B cell (primary cell): ENCODE measurements around the gene HIPK3. TPM values are rescaled to one million over a fixed set of nuclear protein-coding genes. Genes with fewer than 3 reads are reported as not detected.
A peak's percentile ranks its signal among the peaks of the same experiment; 100 is the strongest.

Source experiments
- ATAC-seq: fragments of 200-7000 bp; cut with Tn5 transposase; one replicate; pipeline ENCODE4 v1.10.0; 2021; ENCODE audit warnings: low read depth, mild to moderate bottlenecking, moderate number of reproducible peaks, moderate library complexity
- CTCF ChIA-PET: fragments of 350-600 bp; sonication (Branson Sonifier 250); formaldehyde crosslinking; loops from one replicate; lab custom pipeline; 2021; ENCODE audit warnings: antibody characterized with exemption, inconsistent platforms; lab: Charles Lee
- POLR2A ChIA-PET: fragments of 350-600 bp; sonication (Branson Sonifier 250); formaldehyde crosslinking; loops from one replicate; lab custom pipeline; 2021; ENCODE audit warnings: antibody characterized with exemption; lab: Charles Lee
- DNase-seq: peaks from one replicate; pipeline ENCODE4 v3.0.0; 2013
- H2AFZ ChIP-seq: 2 replicates; pipeline ENCODE4 v1.6.1; 2012; ENCODE audit warnings: mild to moderate bottlenecking, low read depth, low read length; ENCODE audit not compliant: insufficient read depth, poor library complexity, severe bottlenecking
- H3K27ac ChIP-seq, 2 donors: 1 replicate in 1 of 2; 2 replicates in 1 of 2; pipeline ENCODE4 v1.5.1; 2012 to 2013; ENCODE audit warnings: low read length in 2 of 2, mild to moderate bottlenecking in 2 of 2, moderate library complexity in 1 of 2
- H3K27me3 ChIP-seq, 4 experiments: fragments of 200-600 bp in 1 of 4; sonication (generic) in 1 of 4; replicated peaks in 1 of 4; 1 replicate in 2 of 4; 2 replicates in 2 of 4; pipeline versions ENCODE4 v1.6.1 to v1.7.0; 2013 to 2016; ENCODE audit warnings: low read length in 3 of 4, mild to moderate bottlenecking in 2 of 4, mixed read lengths in 1 of 4, moderate library complexity in 1 of 4; ENCODE audit not compliant: insufficient read depth in 4 of 4, control insufficient read depth in 3 of 4; ENCODE audit errors: control extremely low read depth in 1 of 4
- H3K36me3 ChIP-seq, 2 experiments: replicated peaks in 1 of 2; 1 replicate in 1 of 2; 2 replicates in 1 of 2; pipeline versions ENCODE4 v1.6.1 to v1.7.1; 2013; ENCODE audit warnings: low read length in 1 of 2; ENCODE audit not compliant: insufficient read depth in 2 of 2, control insufficient read depth in 1 of 2; ENCODE audit errors: control extremely low read depth in 1 of 2, extremely low read depth in 1 of 2
- H3K4me1 ChIP-seq, 2 donors: fragments of 200-600 bp in 1 of 2; sonication (generic) in 1 of 2; 1 replicate in 1 of 2; 2 replicates in 1 of 2; pipeline versions ENCODE4 v1.5.1 to v1.6.1; 2013 to 2017; ENCODE audit warnings: low read length in 2 of 2; ENCODE audit not compliant: control insufficient read depth in 2 of 2, insufficient read depth in 2 of 2
- H3K4me2 ChIP-seq: replicated peaks from 2 replicates; pipeline ENCODE3; 2012; ENCODE audit warnings: mild to moderate bottlenecking, low read depth, low read length; ENCODE audit not compliant: poor library complexity, severe bottlenecking
- H3K4me3 ChIP-seq, 5 experiments: fragments of 200-600 bp in 1 of 5; sonication (generic) in 1 of 5; 1 replicate in 3 of 5; 2 replicates in 2 of 5; pipeline versions ENCODE4 v1.5.1 to v1.7.0; 2011 to 2016; ENCODE audit warnings: low read length in 4 of 5, mild to moderate bottlenecking in 4 of 5, low read depth in 2 of 5, control low read depth in 1 of 5, moderate library complexity in 1 of 5; ENCODE audit not compliant: insufficient read depth in 1 of 5; ENCODE audit errors: control extremely low read depth in 1 of 5, extremely low read depth in 1 of 5
- H3K79me2 ChIP-seq: fragments of 200-600 bp; sonication (generic); one replicate; pipeline ENCODE4 v1.6.0; 2016; ENCODE audit warnings: low read length; ENCODE audit not compliant: control insufficient read depth, insufficient read depth
- H3K9ac ChIP-seq: fragments of 200-600 bp; sonication (generic); 2 replicates; pipeline ENCODE4 v1.6.1; 2017; ENCODE audit warnings: mild to moderate bottlenecking, low read length, moderate library complexity
- H3K9me3 ChIP-seq, 3 donors: one replicate each; pipeline versions ENCODE4 v1.6.1 to v1.7.1; 2013; ENCODE audit warnings: low read length in 2 of 3; ENCODE audit not compliant: control insufficient read depth in 2 of 3, insufficient read depth in 1 of 3; ENCODE audit errors: control extremely low read depth in 1 of 3
- H4K20me1 ChIP-seq: 2 replicates; pipeline ENCODE4 v1.6.0; 2012; ENCODE audit warnings: mild to moderate bottlenecking, low read length; ENCODE audit not compliant: insufficient read depth, control insufficient read depth, poor library complexity, severe bottlenecking
- H3K27ac Mint-ChIP-seq: one replicate; pipeline ENCODE4 v1.8.0; 2021; ENCODE audit warnings: mixed read lengths
- H3K27me3 Mint-ChIP-seq: one replicate; pipeline ENCODE4 v1.8.0; 2021; ENCODE audit warnings: mixed read lengths
- H3K4me1 Mint-ChIP-seq: one replicate; pipeline ENCODE4 v1.8.0; 2021; ENCODE audit warnings: mixed read lengths
- H3K4me3 Mint-ChIP-seq: one replicate; pipeline ENCODE4 v1.8.0; 2021; ENCODE audit warnings: mixed read lengths
- H3K9me3 Mint-ChIP-seq: one replicate; pipeline ENCODE4 v1.8.0; 2022; ENCODE audit warnings: mixed read lengths; ENCODE audit not compliant: insufficient read depth
- CTCF ChIP-seq: fragments of 200-600 bp; IDR thresholded peaks from one replicate; pipeline ENCODE4 v1.8.0; 2022; ENCODE audit warnings: antibody characterized with exemption, mild to moderate bottlenecking
- EZH2 ChIP-seq: IDR thresholded peaks from 2 replicates; pipeline ENCODE4 v1.6.1; 2012; ENCODE audit warnings: borderline replicate concordance, low read depth, mild to moderate bottlenecking, moderate library complexity, low read length; ENCODE audit not compliant: insufficient read depth, poor library complexity, severe bottlenecking
- WGBS: methylation state at CpG from one replicate; pipeline ENCODE4 v1.1.5; 2013; ENCODE audit warnings: missing lambda C conversion rate; ENCODE audit not compliant: insufficient coverage; 5-methylcytosine and 5-hydroxymethylcytosine counted together
- intact Hi-C: fragments of 100-400 bp; cut with micrococcal nuclease; formaldehyde crosslinking; loops from one replicate; pipeline ENCODE4 v1.10.0; 2022
- polyA plus RNA-seq: library from polyadenylated mRNA; depleted of rRNA; stranded (reverse); fragments of >200 nt; gene quantifications from 2 replicates; pipeline ENCODE4 v1.2.3, GENCODE V29; 2012
- total RNA-seq, 2 donors: library from RNA; stranded (reverse); fragments of 120-200 nt in 1 of 2; gene quantifications; 1 replicate in 1 of 2; 2 replicates in 1 of 2; pipeline versions ENCODE4 v1.2.3 to v1.2.4, GENCODE V29; 2013 to 2022

Gene HIPK3
- total and polyA plus RNA-seq, 2 donors (not counting 1 experiment from before 2014, with no cell fraction given), result 13.1 to 81.6 TPM

DNA sequence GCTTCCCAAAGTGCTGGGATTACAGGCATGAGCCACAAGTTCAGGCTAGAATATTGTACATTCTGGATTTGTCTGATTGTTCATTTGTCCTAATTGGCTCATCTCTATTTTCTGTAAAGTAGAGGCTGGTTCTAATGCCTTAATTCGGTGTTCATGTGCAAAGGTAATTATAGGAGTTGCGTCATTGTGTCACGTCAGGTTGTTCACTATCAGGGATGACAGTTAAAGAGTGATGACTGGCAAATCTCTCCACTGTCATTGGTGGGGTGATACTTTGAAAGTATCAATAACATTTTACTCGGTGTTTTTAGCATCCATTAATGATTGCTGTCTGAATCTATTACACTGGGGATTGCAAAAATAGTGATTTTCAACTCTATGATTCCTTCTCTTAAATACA, 103.5 kb downstream of the HIPK3 start:
- no peak overlapping the region for H3K27ac Mint-ChIP-seq
- Histone ChIP-seq H3K4me3 (no peak overlapping the region), H3K9me3 (no peaks in the 10 kb centered on the region), H3K27ac (no peak overlapping the region), H3K4me1 (no peaks in the 10 kb centered on the region), H3K9ac (no peak overlapping the region), H3K36me3 (no peaks in the 10 kb centered on the region), H4K20me1 (no peaks in the 10 kb centered on the region), H3K27me3 (peaks cover 0 to 4% (median 0%) of the 10 kb centered on the region in 4 experiments), H2AFZ (no peak overlapping the region), H3K4me2 (no peak overlapping the region), H3K79me2 (no peaks in the 10 kb centered on the region)
- POLR2A ChIA-PET, result interaction anchor here (0.6 kb wide), 1 partner anchor 189 kb away, joined by 4 read pairs; no protein-coding TSS in a partner anchor
- TF ChIP-seq CTCF (no peak), EZH2 (no peak)
- CTCF ChIA-PET, result interaction anchor here (1.1 to 9.7 kb wide), 2 partner anchors 376 to 382 kb away, joined by 3 to 115 read pairs; no protein-coding TSS in a partner anchor
- intact Hi-C loops, result loop anchor here (5.0 kb wide), 2 partner anchors 167 to 327 kb away; no protein-coding TSS in a partner anchor
- WGBS, result no CpG with 5 or more reads among the region's 4 CpGs
- H3K9me3 Mint-ChIP-seq, result no peaks in the 10 kb centered on the region
- DNase-seq (no peak), ATAC-seq (no peak)
- no peaks in the 10 kb centered on the region for H3K4me1 Mint-ChIP-seq
- no peaks in the 10 kb centered on the region for H3K27me3 Mint-ChIP-seq
- no peak overlapping the region for H3K4me3 Mint-ChIP-seq

DNA sequence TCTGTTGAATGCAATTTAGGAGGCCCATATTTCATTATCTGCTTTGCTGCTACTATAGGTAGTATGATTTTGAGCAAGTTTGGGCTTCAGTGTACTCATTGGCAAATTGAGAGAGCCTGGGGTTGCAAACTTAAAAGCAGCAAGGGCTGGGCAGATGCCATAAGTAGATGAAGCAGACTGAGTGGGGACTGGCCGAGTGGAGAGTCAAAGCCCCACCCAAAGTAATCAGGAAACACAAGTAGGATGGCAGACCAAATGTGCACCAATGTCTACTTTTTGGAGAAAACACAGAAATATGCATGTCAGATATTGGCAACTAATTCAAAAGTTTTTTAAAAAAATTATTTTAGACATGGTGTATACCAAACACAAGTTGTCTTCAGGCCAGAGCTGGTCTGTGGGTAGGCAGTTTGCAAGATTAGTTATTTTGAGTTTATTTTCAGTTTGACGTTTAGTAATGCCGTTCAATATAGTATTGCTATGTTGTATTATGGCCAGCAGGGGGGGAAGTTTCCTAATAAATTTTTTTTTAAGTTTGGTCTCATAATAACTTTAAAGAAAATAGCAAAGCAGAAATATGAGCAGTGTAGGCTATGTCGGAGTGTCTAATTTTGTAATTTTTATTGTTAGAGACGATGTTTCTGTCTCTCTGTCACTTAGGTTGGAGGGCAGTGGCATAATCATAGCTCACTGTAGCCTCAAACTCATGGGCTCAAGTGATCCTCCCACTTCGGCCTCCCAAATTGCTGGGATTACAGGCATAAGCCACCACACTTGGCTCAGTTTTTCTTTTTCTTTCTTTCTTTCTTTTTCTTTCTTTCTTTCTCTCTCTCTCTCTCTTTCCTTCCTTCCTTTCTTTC, 105.1 kb downstream of the HIPK3 start:
- Histone ChIP-seq H3K27ac (no peak overlapping the region), H3K36me3 (no peaks in the 10 kb centered on the region), H3K9ac (no peak overlapping the region), H4K20me1 (no peaks in the 10 kb centered on the region), H2AFZ (peak overlapping the region; percentile 19), H3K4me3 (no peak overlapping the region), H3K9me3 (no peaks in the 10 kb centered on the region), H3K4me2 (peak overlapping the region; percentile 36), H3K27me3 (peaks cover 0 to 4% (median 0%) of the 10 kb centered on the region in 4 experiments), H3K4me1 (no peaks in the 10 kb centered on the region), H3K79me2 (no peaks in the 10 kb centered on the region)
- no peak overlapping the region for H3K4me3 Mint-ChIP-seq
- intact Hi-C loops, result loop anchor here (1.0 to 5.0 kb wide), 4 partner anchors 165 to 380 kb away; no protein-coding TSS in a partner anchor
- POLR2A ChIA-PET, result no interaction called here
- H3K4me1 Mint-ChIP-seq, result no peaks in the 10 kb centered on the region
- no peaks in the 10 kb centered on the region for H3K9me3 Mint-ChIP-seq
- CTCF ChIA-PET, result interaction anchor here (1.0 to 9.7 kb wide), 17 partner anchors 8 to 613 kb away, joined by 3 to 115 read pairs (median 3); no protein-coding TSS in a partner anchor
- 34% methylated on average over 4 of the region's 6 CpGs for WGBS
- ATAC-seq, result peak; percentile 66
- peak; percentile 66 for DNase-seq
- no peaks in the 10 kb centered on the region for H3K27me3 Mint-ChIP-seq
- TF ChIP-seq CTCF, result peak; percentile 83
- no peak for TF ChIP-seq EZH2
- no peak overlapping the region for H3K27ac Mint-ChIP-seq
